Articular chondrocyte of knee joint (primary cell): ENCODE data around the gene RPIA. TPM values are rescaled to one million over a fixed set of nuclear protein-coding genes. Genes with fewer than 3 reads are reported as not detected.

Experiments used
- total RNA-seq: library from RNA; depleted of rRNA; stranded (reverse); fragments of >200 nt; gene quantifications from 2 replicates; pipeline ENCODE4 v1.2.3, GENCODE V29; 2012

The RPIA gene
- 5.5 and 5.8 TPM in 2 replicates for total RNA-seq

GRCh38 chr2:88691339-88692183 is at the start of gene RPIA:
TSS of gene RPIA (plus strand) at chr2:88691673. CDS start at chr2:88691699, 26 bp downstream.

Other genes starting within 250 kb of the RPIA start
- not detected in 2 replicates for gene FOXI3, start 239.0 kb upstream of the RPIA start, total RNA-seq
- gene EIF2AK3, start 64.2 kb upstream of the RPIA start, total RNA-seq = 24.1 and 25.6 TPM in 2 replicates